ENCODE measurements around the gene TMPRSS15. TPM values are rescaled to one million over a fixed set of nuclear protein-coding genes. Genes with fewer than 3 reads are reported as not detected.

Gene TMPRSS15
- total and polyA plus RNA-seq, 9 of the 15 experiments (the other 6 are each of a cell fraction or from before 2014, with no cell fraction given), result 0.03 to 0.11 (median 0.04) TPM; not detected in 4

- ATAC-seq (no peak), FAIRE-seq (no peak), DNase-seq (ENCODE audit: extremely low read depth in 1 of 4, low spot score in 3 of 4) (no peak)
- Histone ChIP-seq H2AFZ (ENCODE audit: low read depth, low read length) (no peak overlapping the region), H3K27ac (ENCODE audit: extremely low read depth, low read depth, low read length) (no peak overlapping the region), H3K9me3 (replicated peaks; ENCODE audit: control insufficient read depth, insufficient read depth, low read depth, low read length) (no peaks in the 10 kb centered on the region), H3K9ac (ENCODE audit: insufficient read depth in 1 of 2, low read depth in 2 of 2, low read length in 2 of 2) (no peak overlapping the region), H3K27me3 (ENCODE audit: control insufficient read depth in 2 of 2, insufficient read depth in 2 of 2, low read length in 2 of 2) (no peaks in the 10 kb centered on the region), H3K4me3 (no peak overlapping the region), H3K79me2 (ENCODE audit: control insufficient read depth, insufficient read depth, low read length) (no peaks in the 10 kb centered on the region), H3K9me1 (ENCODE audit: control insufficient read depth, insufficient read depth, low read length) (no peaks in the 10 kb centered on the region), H4K20me1 (replicated peaks; ENCODE audit: control insufficient read depth, insufficient read depth, low read length) (no peaks in the 10 kb centered on the region), H3K36me3 (ENCODE audit: control insufficient read depth, insufficient read depth, low read length) (no peaks in the 10 kb centered on the region), H3K4me1 (replicated peaks in 1 of 2; ENCODE audit: control insufficient read depth in 2 of 2, insufficient read depth in 2 of 2, low read length in 2 of 2) (no peaks in the 10 kb centered on the region), H3K4me2 (ENCODE audit: insufficient read depth, low read length) (no peak overlapping the region)
- BruUV-seq (replicated peaks), result no TSS peak
- WGBS (ENCODE audit: insufficient coverage, low coverage, missing lambda C conversion rate), result 0% methylated on average over 3 of the region's 3 CpGs
- in situ Hi-C loops (cut with MboI), result no loop called here
- ChIA-PET POLR2A (no interaction called here), CTCF (ENCODE audit: low intra/inter-chr PET ratio) (no interaction called here)
- intact Hi-C loops (cut with micrococcal nuclease), result no loop called here
- TF ChIP-seq SAFB (IDR thresholded peaks at IDR 0.05; ENCODE audit: borderline replicate concordance, low read depth, low read length) (no peak), ZMIZ1 (IDR thresholded peaks at IDR 0.05; ENCODE audit: low read depth in 2 of 2, low read length in 2 of 2) (no peak), THAP7 (CRISPR knock-in tag; IDR thresholded peaks at IDR 0.05) (no peak), RFX5 (IDR thresholded peaks at IDR 0.05; ENCODE audit: low read depth, low read length) (no peak)
Measured at GRCh38 chr21:18318156-18318555, 85.4 kb downstream of the TMPRSS15 start.

All from K562 (cell line).